ENCODE data around the gene SKP1. TPM values are rescaled to one million over a fixed set of nuclear protein-coding genes. Genes with fewer than 3 reads are reported as not detected.
"Not testable (repeated sequence)": the region's sequence is repeated elsewhere in the genome, so short reads cannot be mapped to it uniquely, and the experiment has no call there.

The SKP1 gene
- polyA plus RNA-seq, 4 donors, result 476 to 538 (median 505) TPM

DNA sequence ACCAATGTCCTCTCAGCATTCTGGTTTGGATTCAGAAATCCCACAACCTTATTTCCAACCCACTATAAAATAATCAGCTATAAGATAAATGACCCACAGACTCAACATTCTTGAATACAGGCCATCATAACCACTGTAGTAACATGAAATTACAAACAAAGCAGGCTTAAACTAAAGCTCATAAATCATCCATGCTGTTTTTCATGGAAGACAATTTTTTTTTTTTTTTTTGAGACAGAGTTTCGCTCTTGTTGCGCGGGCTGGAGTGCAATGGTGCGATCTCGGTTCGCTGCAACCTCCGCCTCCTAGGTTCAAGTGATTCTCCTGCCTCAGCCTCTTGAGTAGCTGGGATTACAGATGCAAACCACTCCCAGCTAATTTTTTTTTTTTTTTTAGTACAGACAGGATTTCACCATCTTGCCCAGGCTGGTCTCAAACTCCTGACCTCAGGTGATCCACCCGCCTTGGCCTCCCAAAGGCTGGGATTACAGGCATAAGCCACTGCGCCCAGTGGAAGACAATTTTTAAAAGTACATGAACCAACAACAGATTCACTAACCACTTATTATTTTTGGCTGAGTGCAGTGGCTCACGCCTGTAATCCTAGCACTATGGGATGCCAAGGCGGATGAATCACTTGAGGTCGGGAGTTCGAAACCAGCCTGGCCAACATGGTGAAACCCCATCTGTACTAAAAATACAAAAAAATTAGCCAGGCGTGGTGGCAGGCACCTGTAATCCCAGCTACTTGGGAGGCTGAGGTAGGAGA is 34.7 kb upstream of the SKP1 start:
- WGBS, 3 donors, result 84 to 96% (median 94%) methylated on average over 12 to 14 of the region's 14 CpGs

DNA sequence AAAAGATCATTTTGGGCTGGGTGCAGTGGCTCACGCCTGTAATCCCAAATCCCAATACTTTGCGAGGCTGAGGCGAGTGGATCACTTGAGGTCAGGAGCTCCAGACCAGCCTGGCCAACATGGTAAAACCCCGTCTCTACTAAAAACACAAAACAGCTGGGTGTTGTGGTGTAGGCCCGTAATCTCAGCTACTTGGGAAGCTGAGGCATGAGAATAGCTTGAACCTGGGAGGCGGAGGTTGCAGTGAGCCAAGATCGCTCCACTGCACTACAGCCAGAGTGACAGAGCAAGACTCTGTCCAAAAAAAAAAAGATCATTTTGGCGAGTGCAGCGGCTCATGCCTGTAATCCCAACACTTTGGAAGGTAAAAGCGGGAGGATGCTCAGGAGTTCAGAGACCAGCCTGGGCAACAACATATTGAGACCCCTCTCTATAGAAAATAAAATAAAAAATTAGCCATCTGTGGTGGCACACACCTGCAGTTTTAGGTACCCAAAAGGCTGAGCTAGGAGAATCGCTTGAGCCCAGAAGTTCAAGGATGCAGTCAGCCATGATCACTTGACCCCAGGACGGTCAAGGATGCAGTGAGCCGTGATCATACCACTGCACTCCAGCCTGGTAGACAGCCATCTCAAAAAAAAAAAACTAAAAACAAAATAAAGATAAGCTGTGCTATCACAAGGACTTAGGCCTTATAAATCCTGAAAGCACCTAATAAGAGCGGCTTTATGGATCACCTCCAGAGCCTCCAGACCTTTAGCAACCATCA is 32.9 kb upstream of the SKP1 start:
- peaks cover 0 to 11% of the 10 kb centered on the region in 2 donors for H3K9me3 ChIP-seq (ENCODE audit: control insufficient read depth in 2 of 2, insufficient read depth in 1 of 2, low read depth in 1 of 2, low read length in 1 of 2)
- 73 to 79% (median 78%) methylated on average over 14 of the region's 14 CpGs for WGBS, 3 donors
- H3K27ac ChIP-seq (ENCODE audit: low read depth in 1 of 3, low read length in 2 of 3), result no peak overlapping the region
- H3K4me3 ChIP-seq (ENCODE audit: low read depth in 1 of 3, low read length in 3 of 3), result no peak overlapping the region
- DNase-seq (no peak), FAIRE-seq (no peak)
- peaks cover 0 to 2% (median 0%) of the 10 kb centered on the region in 3 donors for H3K4me1 ChIP-seq (ENCODE audit: control insufficient read depth in 3 of 3, insufficient read depth in 2 of 3, low read depth in 1 of 3, low read length in 2 of 3)
- peaks cover 0 to 26% (median 1%) of the 10 kb centered on the region in 3 donors for H3K36me3 ChIP-seq (ENCODE audit: control insufficient read depth in 3 of 3, insufficient read depth in 2 of 3, low read depth in 1 of 3, low read length in 3 of 3)
- H3K27me3 ChIP-seq (ENCODE audit: control insufficient read depth in 3 of 3, insufficient read depth in 3 of 3, low read length in 3 of 3), result no peaks in the 10 kb centered on the region

More for the DNA sequence above, 34.7 kb upstream of the SKP1 start:
- not testable (repeated sequence) for FAIRE-seq; H3K4me3 ChIP-seq (ENCODE audit: low read depth in 1 of 3, low read length in 3 of 3); DNase-seq; H3K4me1 ChIP-seq (ENCODE audit: control insufficient read depth in 3 of 3, insufficient read depth in 2 of 3, low read depth in 1 of 3, low read length in 2 of 3); H3K27me3 ChIP-seq (ENCODE audit: control insufficient read depth in 3 of 3, insufficient read depth in 3 of 3, low read length in 3 of 3); H3K27ac ChIP-seq (ENCODE audit: low read depth in 1 of 3, low read length in 2 of 3)
- Histone ChIP-seq H3K9me3 (ENCODE audit: control insufficient read depth in 2 of 2, insufficient read depth in 1 of 2, low read depth in 1 of 2, low read length in 1 of 2) (peaks cover 0 to 11% of the 10 kb centered on the region in 2 donors), H3K36me3 (ENCODE audit: control insufficient read depth in 3 of 3, insufficient read depth in 2 of 3, low read depth in 1 of 3, low read length in 3 of 3) (peaks cover 0 to 17% (median 1%) of the 10 kb centered on the region in 3 donors)

DNA sequence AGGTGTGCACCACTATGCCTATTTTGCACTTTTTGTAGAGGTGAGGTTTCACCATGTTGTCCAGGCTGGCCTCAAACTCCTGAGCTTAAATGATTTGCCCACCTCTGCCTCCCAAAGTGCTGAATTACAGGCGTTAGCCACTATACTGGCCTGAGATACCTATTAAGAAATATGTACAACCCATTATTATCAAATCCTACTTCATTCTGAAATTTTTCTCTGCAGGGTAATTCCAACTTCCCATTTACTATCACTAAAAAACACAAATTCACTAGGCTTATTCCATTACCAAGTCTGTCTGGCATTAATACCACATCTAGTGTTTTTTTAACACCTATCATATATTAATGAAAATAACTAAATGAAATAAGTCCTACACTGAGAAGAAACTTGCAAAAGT is 30.9 kb upstream of the SKP1 start:
- DNase-seq (no peak), FAIRE-seq (no peak)
- Histone ChIP-seq H3K27me3 (ENCODE audit: control insufficient read depth in 3 of 3, insufficient read depth in 3 of 3, low read length in 3 of 3) (no peaks in the 10 kb centered on the region), H3K9me3 (ENCODE audit: control insufficient read depth in 2 of 2, insufficient read depth in 1 of 2, low read depth in 1 of 2, low read length in 1 of 2) (no peaks in the 10 kb centered on the region), H3K4me3 (ENCODE audit: low read depth in 1 of 3, low read length in 3 of 3) (no peak overlapping the region), H3K36me3 (ENCODE audit: control insufficient read depth in 3 of 3, insufficient read depth in 2 of 3, low read depth in 1 of 3, low read length in 3 of 3) (peaks cover 1 to 27% (median 2%) of the 10 kb centered on the region in 3 donors), H3K4me1 (ENCODE audit: control insufficient read depth in 3 of 3, insufficient read depth in 2 of 3, low read depth in 1 of 3, low read length in 2 of 3) (peaks cover 0 to 2% (median 0%) of the 10 kb centered on the region in 3 donors), H3K27ac (ENCODE audit: low read depth in 1 of 3, low read length in 2 of 3) (no peak overlapping the region)
- WGBS, 3 donors, result 78 to 91% (median 90%) methylated on average over 1 of the region's 1 CpG

DNA sequence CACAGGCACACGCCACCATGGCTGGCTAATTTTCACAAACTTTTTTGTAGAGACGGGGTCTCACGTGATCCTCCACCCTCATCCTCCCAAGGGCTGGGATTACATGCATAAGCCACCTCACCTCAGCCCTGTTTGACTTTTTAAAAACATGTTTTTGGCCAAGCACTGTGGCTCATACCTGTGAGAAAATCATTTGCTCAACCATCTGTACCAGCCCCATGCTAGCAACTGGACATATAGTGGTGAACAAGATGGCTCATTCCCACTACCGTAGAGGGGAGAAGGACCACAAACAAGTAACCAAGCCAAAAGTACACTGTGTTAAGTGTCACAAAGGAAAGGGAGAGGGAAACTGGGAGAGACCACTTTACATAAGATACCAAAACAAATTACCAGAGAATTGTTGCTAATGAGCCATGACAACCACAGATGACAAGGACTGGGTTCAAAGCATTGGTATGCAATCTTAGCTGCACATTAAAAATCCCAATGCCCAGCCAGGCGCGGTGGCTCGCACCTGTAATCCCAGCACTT is 29.9 kb upstream of the SKP1 start:
- 80 to 82% (median 82%) methylated on average over 7 of the region's 7 CpGs for WGBS, 3 donors
- FAIRE-seq, result no peak

DNA sequence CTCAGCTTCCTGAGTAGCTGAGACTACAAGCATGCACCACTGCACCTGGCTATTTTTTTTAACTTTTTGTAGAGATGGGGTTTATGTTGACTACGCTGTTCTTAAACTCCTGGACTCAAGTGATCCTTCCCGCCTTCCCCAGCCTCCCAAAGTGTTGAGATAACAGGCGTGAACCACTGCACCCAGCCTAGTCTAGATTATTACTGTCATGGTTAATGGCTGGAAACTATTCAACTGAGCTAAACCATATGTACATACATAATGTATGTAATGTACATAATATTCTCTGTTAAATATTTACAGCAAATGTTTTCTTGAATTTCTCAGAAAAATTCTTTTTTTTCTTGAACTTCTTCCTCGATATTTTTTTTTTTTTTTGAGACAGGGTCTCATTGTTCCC is 27.8 kb upstream of the SKP1 start:
- H3K4me1 ChIP-seq (ENCODE audit: control insufficient read depth in 3 of 3, insufficient read depth in 2 of 3, low read depth in 1 of 3, low read length in 2 of 3), result no peaks in the 10 kb centered on the region
- FAIRE-seq (no peak), DNase-seq (no peak)
- H3K36me3 ChIP-seq (ENCODE audit: control insufficient read depth in 3 of 3, insufficient read depth in 2 of 3, low read depth in 1 of 3, low read length in 3 of 3), result peaks cover 7 to 24% (median 16%) of the 10 kb centered on the region in 3 donors
- H3K4me3 ChIP-seq (ENCODE audit: low read depth in 1 of 3, low read length in 3 of 3), result no peak overlapping the region
- no peaks in the 10 kb centered on the region for H3K9me3 ChIP-seq (ENCODE audit: control insufficient read depth in 2 of 2, insufficient read depth in 1 of 2, low read depth in 1 of 2, low read length in 1 of 2)
- 84 to 94% (median 93%) methylated on average over 4 of the region's 4 CpGs for WGBS, 3 donors
- no peak overlapping the region for H3K27ac ChIP-seq (ENCODE audit: low read depth in 1 of 3, low read length in 2 of 3)
- H3K27me3 ChIP-seq (ENCODE audit: control insufficient read depth in 3 of 3, insufficient read depth in 3 of 3, low read length in 3 of 3), result no peaks in the 10 kb centered on the region

More for the DNA sequence above, 29.9 kb upstream of the SKP1 start:
- Histone ChIP-seq H3K27me3 (ENCODE audit: control insufficient read depth in 3 of 3, insufficient read depth in 3 of 3, low read length in 3 of 3) (no peaks in the 10 kb centered on the region), H3K9me3 (ENCODE audit: control insufficient read depth in 2 of 2, insufficient read depth in 1 of 2, low read depth in 1 of 2, low read length in 1 of 2) (no peaks in the 10 kb centered on the region), H3K27ac (ENCODE audit: low read depth in 1 of 3, low read length in 2 of 3) (no peak overlapping the region), H3K36me3 (ENCODE audit: control insufficient read depth in 3 of 3, insufficient read depth in 2 of 3, low read depth in 1 of 3, low read length in 3 of 3) (peaks cover 2 to 24% (median 3%) of the 10 kb centered on the region in 3 donors), H3K4me3 (ENCODE audit: low read depth in 1 of 3, low read length in 3 of 3) (no peak overlapping the region), H3K4me1 (ENCODE audit: control insufficient read depth in 3 of 3, insufficient read depth in 2 of 3, low read depth in 1 of 3, low read length in 2 of 3) (peaks cover 0 to 2% (median 0%) of the 10 kb centered on the region in 3 donors)
- no peak for DNase-seq

DNA sequence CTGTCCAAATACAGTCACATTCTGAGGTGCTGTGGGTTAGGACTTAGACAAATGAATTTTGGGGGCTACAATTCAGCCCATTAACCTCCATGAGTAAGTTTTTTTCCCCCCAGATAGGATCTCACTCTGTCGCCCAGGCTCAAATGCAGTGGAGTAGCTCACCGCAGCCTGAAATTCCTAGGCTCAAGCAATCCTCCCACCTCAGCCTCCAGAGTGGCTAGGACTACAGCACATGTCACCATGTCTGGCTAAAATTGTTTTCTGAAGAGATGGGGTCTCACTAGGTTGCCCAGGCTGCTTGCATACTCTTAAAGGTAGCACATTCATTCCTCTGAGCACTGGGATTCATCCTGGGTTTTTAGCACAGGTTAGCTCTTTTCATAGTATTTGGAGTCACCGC is 26.9 kb upstream of the SKP1 start:
- peaks cover 7 to 26% (median 21%) of the 10 kb centered on the region in 3 donors for H3K36me3 ChIP-seq (ENCODE audit: control insufficient read depth in 3 of 3, insufficient read depth in 2 of 3, low read depth in 1 of 3, low read length in 3 of 3)
- no peak for FAIRE-seq
- no peaks in the 10 kb centered on the region for H3K9me3 ChIP-seq (ENCODE audit: control insufficient read depth in 2 of 2, insufficient read depth in 1 of 2, low read depth in 1 of 2, low read length in 1 of 2)
- 96 to 99% (median 97%) methylated on average over 3 of the region's 3 CpGs for WGBS, 3 donors
- no peak for DNase-seq
- no peaks in the 10 kb centered on the region for H3K4me1 ChIP-seq (ENCODE audit: control insufficient read depth in 3 of 3, insufficient read depth in 2 of 3, low read depth in 1 of 3, low read length in 2 of 3)
- no peak overlapping the region for H3K27ac ChIP-seq (ENCODE audit: low read depth in 1 of 3, low read length in 2 of 3)
- H3K4me3 ChIP-seq (ENCODE audit: low read depth in 1 of 3, low read length in 3 of 3), result no peak overlapping the region
- no peaks in the 10 kb centered on the region for H3K27me3 ChIP-seq (ENCODE audit: control insufficient read depth in 3 of 3, insufficient read depth in 3 of 3, low read length in 3 of 3)

DNA sequence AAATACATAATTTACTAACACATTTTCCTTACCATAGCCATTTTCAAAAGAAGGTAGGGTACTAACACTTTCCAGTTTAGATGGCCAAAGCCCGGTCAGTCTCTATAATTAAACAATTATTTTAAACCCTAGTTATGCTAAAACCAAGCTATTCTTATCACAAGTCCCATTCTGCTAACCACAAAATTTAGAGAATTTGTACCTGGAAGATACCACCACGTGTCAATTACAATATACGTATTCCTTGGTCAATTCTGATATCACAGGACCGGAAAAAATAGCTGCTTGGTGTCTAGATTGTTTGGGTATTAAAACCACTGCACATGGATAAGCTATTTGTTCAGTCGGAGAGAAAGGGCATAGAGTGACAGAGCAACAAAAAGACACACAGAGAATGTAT is 18.9 kb upstream of the SKP1 start:
- 71 to 77% (median 73%) methylated on average over 5 of the region's 5 CpGs for WGBS, 3 donors
- no peak overlapping the region for H3K4me3 ChIP-seq (ENCODE audit: low read depth in 1 of 3, low read length in 3 of 3)

DNA sequence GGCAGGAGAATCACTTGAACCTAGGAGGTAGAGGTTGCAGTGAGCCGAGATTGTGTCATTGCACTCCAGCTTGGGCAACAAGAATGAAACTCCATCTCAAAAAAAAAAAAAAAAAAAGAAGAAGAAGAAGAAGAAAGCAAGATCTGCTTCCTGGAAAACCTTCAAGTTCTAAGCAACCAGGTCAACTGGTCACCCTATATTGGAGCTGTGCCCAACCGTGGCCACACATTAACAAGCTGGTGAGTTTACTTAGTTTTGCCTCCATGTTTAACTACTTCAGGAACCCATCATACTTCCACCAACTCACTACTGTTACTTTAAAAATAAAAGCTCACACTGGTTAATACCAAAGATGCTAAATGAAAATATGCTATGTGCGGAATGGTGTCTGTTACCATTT is 12.3 kb upstream of the SKP1 start:
- H3K27ac ChIP-seq (ENCODE audit: low read depth in 1 of 3, low read length in 2 of 3), result no peak overlapping the region

More for the DNA sequence above, 18.9 kb upstream of the SKP1 start:
- Histone ChIP-seq H3K36me3 (ENCODE audit: control insufficient read depth in 3 of 3, insufficient read depth in 2 of 3, low read depth in 1 of 3, low read length in 3 of 3) (peaks cover 6 to 22% (median 16%) of the 10 kb centered on the region in 3 donors), H3K27ac (ENCODE audit: low read depth in 1 of 3, low read length in 2 of 3) (no peak overlapping the region), H3K4me1 (ENCODE audit: control insufficient read depth in 3 of 3, insufficient read depth in 2 of 3, low read depth in 1 of 3, low read length in 2 of 3) (no peaks in the 10 kb centered on the region), H3K9me3 (ENCODE audit: control insufficient read depth in 2 of 2, insufficient read depth in 1 of 2, low read depth in 1 of 2, low read length in 1 of 2) (no peaks in the 10 kb centered on the region), H3K27me3 (ENCODE audit: control insufficient read depth in 3 of 3, insufficient read depth in 3 of 3, low read length in 3 of 3) (no peaks in the 10 kb centered on the region)
- FAIRE-seq (no peak), DNase-seq (no peak)

More for the DNA sequence above, 12.3 kb upstream of the SKP1 start:
- Histone ChIP-seq H3K9me3 (ENCODE audit: control insufficient read depth in 2 of 2, insufficient read depth in 1 of 2, low read depth in 1 of 2, low read length in 1 of 2) (no peaks in the 10 kb centered on the region), H3K4me1 (ENCODE audit: control insufficient read depth in 3 of 3, insufficient read depth in 2 of 3, low read depth in 1 of 3, low read length in 2 of 3) (peaks cover 0 to under 1% (median 0%) of the 10 kb centered on the region in 3 donors), H3K36me3 (ENCODE audit: control insufficient read depth in 3 of 3, insufficient read depth in 2 of 3, low read depth in 1 of 3, low read length in 3 of 3) (no peaks in the 10 kb centered on the region), H3K27me3 (ENCODE audit: control insufficient read depth in 3 of 3, insufficient read depth in 3 of 3, low read length in 3 of 3) (no peaks in the 10 kb centered on the region), H3K4me3 (ENCODE audit: low read depth in 1 of 3, low read length in 3 of 3) (no peak overlapping the region)
- 77 to 82% (median 81%) methylated on average over 2 to 3 of the region's 3 CpGs for WGBS, 3 donors
- DNase-seq (no peak), FAIRE-seq (no peak)
